Activated CD4-positive, alpha-beta T cell treated with anti-CD3 and anti-CD28 coated beads for 1 hour (primary cell): ENCODE results near the gene KNL1.
"Not testable (repeated sequence)": the region's sequence is repeated elsewhere in the genome, so short reads cannot be mapped to it uniquely, and the experiment has no call there.

Source experiments
- DNase-seq: peaks from one replicate; pipeline ENCODE4 v3.0.0-alpha.2; 2020

The KNL1 gene

GRCh38 chr15:40676906-40677305 lies 82.9 kb downstream of the KNL1 start:
- not testable (repeated sequence) for DNase-seq

GRCh38 chr15:40680151-40680550 lies 86.1 kb downstream of the KNL1 start:
- no peak for DNase-seq

GRCh38 chr15:40680959-40681358 lies 86.9 kb downstream of the KNL1 start:
- DNase-seq, result not testable (repeated sequence)

GRCh38 chr15:40684381-40684780 lies 90.3 kb downstream of the KNL1 start:
- no peak for DNase-seq

- no peak for DNase-seq
Measured at GRCh38 chr15:40685376-40685775, 91.3 kb downstream of the KNL1 start.

- DNase-seq, result no peak
Measured at GRCh38 chr15:40688932-40689799, 95.1 kb downstream of the KNL1 start.

GRCh38 chr15:40691737-40692136 lies 97.7 kb downstream of the KNL1 start:
- no peak for DNase-seq

GRCh38 chr15:40693904-40694687 lies 100.0 kb downstream of the KNL1 start:
- DNase-seq, result no peak

GRCh38 chr15:40694688-40695468 lies 100.8 kb downstream of the KNL1 start, which contains the start of gene RAD51:
Gene RAD51, plus strand, starts transcription at chr15:40695174. Its CDS starts 3,585 bp downstream, at chr15:40698759.
- DNase-seq, result peak; percentile 84

GRCh38 chr15:40695469-40695890 lies 101.4 kb downstream of the KNL1 start:
- no peak for DNase-seq

GRCh38 chr15:40696228-40696627 lies 102.2 kb downstream of the KNL1 start:
- no peak for DNase-seq

- no peak for DNase-seq
Measured at GRCh38 chr15:40697916-40698315, 103.9 kb downstream of the KNL1 start.

- no peak for DNase-seq
Measured at GRCh38 chr15:40702077-40702476, 108.0 kb downstream of the KNL1 start.

GRCh38 chr15:40706121-40706520 lies 112.1 kb downstream of the KNL1 start:
- DNase-seq, result no peak
